Ammon's horn (tissue), 1 donor: ENCODE results near the gene MYEOV.

Experiments
- DNase-seq: peaks from one replicate; pipeline ENCODE4 v3.0.0-alpha.2; 2016; ENCODE audit warnings: low spot score

The MYEOV gene

DNA sequence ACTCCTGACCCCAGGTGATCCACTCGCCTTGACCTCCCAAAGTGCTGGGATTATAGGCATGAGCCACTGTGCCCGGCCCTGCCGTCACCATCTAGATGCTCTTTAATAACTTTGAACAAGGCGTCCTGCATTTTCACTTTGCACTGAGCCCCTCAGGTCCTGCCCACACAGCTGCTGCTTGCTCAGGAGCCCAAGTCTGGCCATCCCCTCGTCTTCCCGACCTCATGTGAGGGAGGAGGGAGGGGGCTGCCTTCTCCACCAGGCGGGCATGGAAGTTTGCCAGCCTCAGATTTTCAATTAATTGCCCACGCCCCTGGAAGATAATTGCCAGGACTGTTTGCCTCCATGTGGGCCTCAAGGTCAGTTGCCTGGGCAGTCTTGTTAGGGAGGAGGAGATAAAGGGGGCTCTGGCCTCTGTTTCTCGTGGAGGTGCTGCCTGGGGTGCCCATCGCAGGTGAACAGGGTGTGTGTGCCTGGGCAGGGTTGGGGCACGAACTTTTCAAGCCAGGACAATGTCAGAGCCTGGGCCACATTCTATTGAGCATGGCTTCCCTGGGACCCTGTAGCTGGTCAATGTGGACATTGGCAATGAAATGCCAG is 27.9 kb upstream of the MYEOV start:
- DNase-seq: no peak

DNA sequence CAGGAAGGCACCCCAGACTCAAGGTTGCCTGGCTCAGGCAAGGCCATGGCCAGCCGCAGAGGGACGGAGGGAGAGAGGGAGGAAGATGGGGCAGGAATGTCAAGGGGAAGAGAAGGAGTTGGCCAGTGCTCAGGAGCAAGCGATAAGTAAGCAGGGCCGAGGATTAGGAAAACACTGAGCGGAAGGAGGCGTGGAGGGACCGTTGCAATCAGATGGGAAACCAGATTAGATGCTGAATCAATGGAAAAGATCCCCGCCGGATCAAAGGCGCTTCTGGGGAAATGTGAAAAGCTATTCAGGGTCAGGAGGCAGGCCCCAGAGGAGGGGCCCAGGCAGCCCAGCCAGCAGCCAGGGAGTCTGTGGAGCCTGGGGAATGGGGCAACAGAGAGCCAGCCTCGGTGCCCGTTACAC is 26.6 kb upstream of the MYEOV start:
- no peak for DNase-seq

- DNase-seq: no peak
Measured at GRCh38 chr11:69268911-69269310, 25.0 kb upstream of the MYEOV start.

GRCh38 chr11:69269388-69269787 is 24.6 kb upstream of the MYEOV start:
- no peak for DNase-seq

DNA sequence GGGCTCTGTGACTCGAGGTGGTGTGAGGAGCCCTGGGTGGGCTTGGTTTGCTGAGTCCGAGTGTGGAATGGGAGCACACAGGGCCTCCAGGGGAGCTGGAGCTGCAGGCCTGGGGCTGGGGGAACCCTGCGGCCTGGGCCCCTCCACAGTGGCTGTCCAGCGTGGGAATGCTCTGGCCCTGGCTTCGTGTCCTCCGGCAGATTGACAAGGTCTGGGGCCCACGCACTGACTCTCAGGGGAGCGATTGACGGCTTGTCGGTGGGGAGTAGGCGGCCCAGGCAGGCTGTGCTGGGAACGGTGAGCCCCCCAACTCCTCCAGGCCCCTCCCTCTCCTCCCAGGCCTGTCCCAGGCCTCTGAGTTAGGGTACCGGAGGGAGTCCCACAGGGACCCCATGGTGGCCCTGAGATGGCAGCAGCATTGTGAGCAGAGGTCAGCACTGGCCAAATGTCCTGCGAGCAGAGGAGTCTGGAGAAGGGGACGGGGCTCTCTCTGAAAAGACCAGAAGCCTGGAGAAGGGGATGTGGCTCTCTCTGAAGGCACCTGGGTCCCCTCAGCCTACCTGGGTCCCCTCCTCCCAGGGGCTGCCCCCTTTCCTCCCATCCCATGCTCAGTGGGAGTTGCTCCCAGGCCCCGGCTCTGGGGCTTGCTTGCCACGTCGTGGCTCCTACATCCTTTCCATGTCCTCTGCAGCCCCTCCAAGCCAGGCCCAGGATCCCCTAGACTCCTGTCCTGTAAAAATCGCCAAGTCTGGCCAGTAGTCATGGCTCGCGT is 23.8 kb upstream of the MYEOV start:
- DNase-seq: no peak

DNA sequence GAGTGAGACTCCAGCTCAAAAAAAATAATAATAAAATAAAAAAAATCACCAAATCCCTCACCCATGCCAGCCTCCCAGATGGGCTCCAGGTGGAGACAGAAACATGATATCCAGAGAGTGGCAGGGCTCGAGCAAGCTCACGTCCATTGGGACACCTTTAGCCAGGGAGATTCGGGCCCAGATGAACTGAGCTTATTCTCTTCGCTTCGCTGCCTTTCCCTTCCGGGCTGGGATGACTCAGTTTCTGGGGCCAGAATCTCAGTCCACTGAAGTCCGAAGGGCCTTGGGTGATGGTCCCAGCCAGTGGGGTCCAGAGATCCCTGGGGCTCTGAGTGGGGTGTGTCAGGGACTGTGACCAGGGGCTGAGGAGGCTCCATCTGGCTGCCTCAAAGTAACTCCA is 23.0 kb upstream of the MYEOV start:
- DNase-seq: no peak

DNA sequence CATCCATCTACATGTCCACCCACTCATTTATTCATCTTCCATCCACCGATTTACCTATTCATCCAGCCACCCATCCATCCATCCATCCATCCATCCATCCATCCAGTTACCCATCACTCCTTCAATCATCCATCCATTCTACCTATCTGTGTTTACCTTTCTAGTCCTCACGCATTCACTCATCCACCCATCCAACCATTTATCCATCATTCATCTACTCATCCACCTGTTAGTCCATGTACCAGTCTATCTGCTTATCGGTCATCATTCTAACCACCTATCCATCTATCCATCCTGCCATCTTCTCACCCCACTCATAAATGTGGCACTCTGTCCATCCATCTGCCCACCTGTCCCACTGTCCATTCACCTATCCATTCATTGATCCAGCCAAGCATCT is 21.9 kb upstream of the MYEOV start:
- no peak for DNase-seq

GRCh38 chr11:69272831-69273485 is 21.0 kb upstream of the MYEOV start:
- DNase-seq: no peak

DNA sequence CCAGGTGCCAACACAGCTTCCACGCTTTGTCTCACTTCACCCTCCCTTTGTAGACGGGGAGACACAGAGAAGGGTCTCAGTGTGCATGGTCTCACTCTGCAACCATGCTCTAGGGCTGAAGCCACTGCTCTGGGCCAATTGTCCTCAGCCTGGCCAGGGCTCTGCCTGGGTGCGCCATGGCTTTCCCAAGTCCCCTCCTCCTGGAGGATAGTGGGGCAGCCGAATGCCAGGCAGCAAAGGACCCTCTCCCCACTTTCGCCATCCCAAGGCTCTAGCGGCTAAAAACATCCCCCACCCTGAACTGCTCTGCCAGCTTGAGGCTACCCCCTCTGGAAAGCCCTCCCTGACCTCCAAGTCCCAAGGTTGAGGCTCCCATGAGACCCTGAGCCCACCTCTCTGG is 20.4 kb upstream of the MYEOV start:
- DNase-seq: no peak

- no peak for DNase-seq
Measured at GRCh38 chr11:69274531-69275016, 19.4 kb upstream of the MYEOV start.

DNA sequence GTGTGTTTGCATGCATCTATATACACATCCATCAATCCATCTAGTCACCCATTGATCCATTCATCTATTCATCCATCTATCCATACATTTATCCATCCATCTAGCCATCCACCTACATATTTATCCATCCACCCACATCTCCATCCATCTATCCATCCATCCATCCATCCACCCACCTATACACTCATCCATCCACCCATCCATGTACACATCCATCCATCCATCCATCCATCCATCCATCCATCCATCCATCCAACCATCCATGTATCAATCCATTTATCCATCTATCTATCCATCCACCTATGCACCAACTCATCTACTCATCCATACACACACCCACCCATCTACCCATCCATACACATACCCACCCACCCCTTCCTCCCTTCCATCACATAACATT is 18.8 kb upstream of the MYEOV start:
- no peak for DNase-seq

DNA sequence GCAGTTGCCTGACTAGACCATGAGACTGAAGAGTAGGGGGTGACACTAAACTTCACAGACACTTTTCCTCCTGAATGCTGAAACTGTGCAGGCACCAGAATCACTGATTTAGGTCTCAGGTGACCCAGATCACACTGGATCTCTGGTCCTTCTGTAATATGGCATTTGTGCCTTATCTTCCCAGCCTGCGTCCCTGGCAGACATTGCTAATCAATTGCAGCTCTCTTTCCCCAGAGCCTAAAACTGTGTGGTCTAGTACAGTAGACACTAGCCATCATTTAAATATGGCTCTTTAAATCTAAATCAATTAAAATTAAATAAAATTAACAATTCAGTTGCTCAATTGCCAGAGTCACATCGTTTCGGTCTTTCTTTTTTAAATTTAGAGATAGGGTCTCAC is 17.8 kb upstream of the MYEOV start:
- DNase-seq: no peak

- DNase-seq: no peak
Measured at GRCh38 chr11:69277074-69277809, 16.7 kb upstream of the MYEOV start.

GRCh38 chr11:69278091-69278867 is 15.7 kb upstream of the MYEOV start:
- no peak for DNase-seq

DNA sequence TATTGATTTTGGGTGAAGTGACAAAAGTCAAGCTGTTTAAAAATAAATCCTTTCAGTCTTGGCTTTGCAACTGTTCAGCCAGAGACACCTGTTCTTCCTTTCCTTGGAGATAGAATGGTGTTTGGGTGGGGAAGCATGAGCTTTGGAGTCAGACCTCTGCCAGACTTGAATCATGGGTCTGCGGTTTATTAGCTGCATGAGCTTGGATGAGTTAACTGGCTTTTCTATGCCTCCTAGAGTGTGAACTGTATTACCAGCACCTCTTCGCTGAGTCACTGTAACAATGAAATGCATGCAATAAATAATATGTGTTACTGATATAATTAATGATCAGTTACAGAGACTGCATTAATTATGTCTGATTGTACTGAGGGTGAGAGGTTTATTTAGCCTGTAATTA is 13.5 kb upstream of the MYEOV start:
- no peak for DNase-seq

- no peak for DNase-seq
Measured at GRCh38 chr11:69280994-69281393, 13.0 kb upstream of the MYEOV start.

DNA sequence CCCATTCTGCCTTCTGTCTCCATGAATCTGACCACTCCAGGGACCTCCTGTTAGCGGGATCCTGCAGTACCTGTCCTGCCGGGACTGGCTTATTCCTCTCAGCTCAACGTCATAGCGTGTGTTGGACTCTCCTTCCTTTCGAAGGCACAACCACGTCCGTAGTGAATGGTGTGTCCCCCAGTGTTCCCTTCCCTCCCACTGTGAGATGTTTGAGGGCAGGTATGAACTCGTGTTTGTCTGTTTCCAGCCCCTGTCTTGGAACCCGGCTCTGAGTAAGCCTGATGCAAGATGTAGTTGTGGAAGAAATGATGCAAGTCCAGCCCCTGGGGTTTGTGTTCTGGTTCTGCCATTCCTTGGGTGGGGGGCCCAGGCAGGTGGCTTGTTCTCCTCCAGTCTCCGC is 10.5 kb upstream of the MYEOV start:
- no peak for DNase-seq

- no peak for DNase-seq
Measured at GRCh38 chr11:69284081-69284511, 9.9 kb upstream of the MYEOV start.

DNA sequence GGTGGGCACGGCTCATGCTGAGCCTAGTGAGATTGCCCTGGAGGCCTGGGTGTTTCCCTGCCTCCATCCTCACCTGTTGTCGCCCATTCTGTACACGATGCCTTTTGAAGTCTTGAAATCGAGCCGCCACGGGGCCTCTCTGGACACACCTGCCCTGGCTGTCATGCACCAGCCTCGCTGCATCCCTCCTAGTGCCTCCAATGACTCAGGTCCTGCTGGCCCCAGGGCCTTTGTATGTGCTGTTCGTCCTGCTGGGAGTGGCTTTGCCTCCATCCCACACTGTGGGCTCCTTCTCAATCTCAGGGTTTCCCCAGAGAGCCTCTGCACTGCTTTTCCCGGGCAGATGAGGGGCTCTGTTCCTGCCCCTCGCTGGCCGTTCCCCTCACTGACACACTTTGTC is 8.9 kb upstream of the MYEOV start:
- DNase-seq: no peak

GRCh38 chr11:69285766-69286165 is 8.2 kb upstream of the MYEOV start:
- DNase-seq: no peak
